A549 (cell line): ENCODE data around the gene EPHB1. TPM values are rescaled to one million over a fixed set of nuclear protein-coding genes. Genes with fewer than 3 reads are reported as not detected.

Experiments
- ATAC-seq, 2 experiments: fragments of 200-7000 bp in 1 of 2; fragments of >200 bp in 1 of 2; cut with Nextera tagmentation in 1 of 2; cut with Tn5 transposase in 1 of 2; 3 replicates each; pipeline versions ENCODE4 v1.8.0 to v1.9.1; 2018 to 2020; ENCODE audit warnings: mild to moderate bottlenecking in 1 of 2, moderate library complexity in 1 of 2
- CTCF ChIA-PET: fragments of 300-600 bp; sonication (Branson Sonifier 250); formaldehyde crosslinking; extraction: SDS; loops from one replicate; lab custom pipeline; 2021; ENCODE audit warnings: antibody characterized with exemption, inconsistent platforms; lab: Yijun Ruan, JAX
- POLR2A ChIA-PET: fragments of 350-600 bp; formaldehyde crosslinking; extraction: SDS; loops from one replicate; lab custom pipeline; 2021; ENCODE audit warnings: antibody characterized with exemption, inconsistent platforms; lab: Yijun Ruan, JAX
- DNase-seq, 2 experiments: peaks; one replicate each; pipeline versions ENCODE4 v3.0.0 to v3.0.0-alpha.2; 2011 to 2016; ENCODE audit warnings: low read depth in 1 of 2, low spot score in 1 of 2
- FAIRE-seq: peaks from 2 replicates; lab custom pipeline; 2011; peaks lifted over from hg19 to GRCh38; lab: Jason Lieb, UNC
- H3K27ac ChIP-seq, 2 experiments: fragments of >200 bp; sonication (Bioruptor Twin); formaldehyde crosslinking; 3 replicates each; pipeline ENCODE4 v1.5.1; 2016 to 2017
- H3K4me1 ChIP-seq: fragments of >200 bp; sonication (Bioruptor Twin); formaldehyde crosslinking; 3 replicates; pipeline ENCODE4 v1.6.1; 2016
- H3K4me2 ChIP-seq: fragments of >200 bp; sonication (Bioruptor Twin); formaldehyde crosslinking; 3 replicates; pipeline ENCODE4 v1.6.1; 2016
- H3K4me3 ChIP-seq: fragments of >200 bp; sonication (Bioruptor Twin); formaldehyde crosslinking; 3 replicates; pipeline ENCODE4 v1.5.1; 2016
- H3K9me3 ChIP-seq: fragments of >200 bp; sonication (Bioruptor Twin); formaldehyde crosslinking; 3 replicates; pipeline ENCODE4 v1.6.1; 2016
- CHD2 ChIP-seq: fragments of 150-350 bp; IDR thresholded peaks from 2 replicates; pipeline ENCODE4 v1.6.1; 2014; ENCODE audit warnings: low read length; ENCODE audit not compliant: partially characterized antibody
- CHD4 ChIP-seq: fragments of 200-600 bp; sonication (generic); IDR thresholded peaks from 2 replicates; pipeline ENCODE4 v1.6.1; 2016; ENCODE audit warnings: antibody characterized with exemption, mild to moderate bottlenecking, borderline replicate concordance
- E2F6 ChIP-seq: IDR thresholded peaks from 2 replicates; pipeline ENCODE4 v1.6.1; 2012; ENCODE audit warnings: low read depth, borderline replicate concordance
- EHF ChIP-seq: fragments of 250-450 bp; sonication (Bioruptor Pico); IDR thresholded peaks from 2 replicates; pipeline ENCODE4 v1.5.0; 2020; ENCODE audit warnings: mild to moderate bottlenecking
- ELK1 ChIP-seq: fragments of 150-350 bp; IDR thresholded peaks from 2 replicates; pipeline ENCODE4 v1.6.1; 2014; ENCODE audit warnings: low read depth, mild to moderate bottlenecking, low read length
- FOXS1 ChIP-seq: fragments of 250-450 bp; sonication (Bioruptor Pico); IDR thresholded peaks from 2 replicates; pipeline ENCODE4 v1.5.0; 2020; ENCODE audit warnings: mild to moderate bottlenecking, moderate library complexity
- GATA3 ChIP-seq: IDR thresholded peaks from 2 replicates; pipeline ENCODE4 v1.6.1; 2012; ENCODE audit warnings: borderline replicate concordance
- HMGXB4 ChIP-seq: fragments of 250-450 bp; sonication (Bioruptor Pico); IDR thresholded peaks from 2 replicates; pipeline ENCODE4 v1.5.0; 2021; ENCODE audit warnings: mild to moderate bottlenecking, moderate library complexity, borderline replicate concordance
- KDM1A ChIP-seq: fragments of 200-600 bp; sonication (generic); IDR thresholded peaks from 2 replicates; pipeline ENCODE4 v1.6.1; 2016; ENCODE audit warnings: low read depth, mild to moderate bottlenecking
- MYC ChIP-seq: IDR thresholded peaks from 2 replicates; pipeline ENCODE4 v1.6.1; 2012; ENCODE audit warnings: mild to moderate bottlenecking, inconsistent platforms, low read length, improper control_type of control experiment, borderline replicate concordance
- NPAS2 ChIP-seq: fragments of 250-450 bp; sonication (Bioruptor Pico); IDR thresholded peaks from 2 replicates; pipeline ENCODE4 v1.8.0; 2022; ENCODE audit warnings: mild to moderate bottlenecking, moderate library complexity, borderline replicate concordance
- PHF8 ChIP-seq: fragments of 200-600 bp; sonication (generic); IDR thresholded peaks from 2 replicates; pipeline ENCODE4 v1.6.1; 2016; ENCODE audit warnings: low read depth, mild to moderate bottlenecking, antibody characterized with exemption, moderate library complexity, borderline replicate concordance
- RAD21 ChIP-seq, 2 experiments: fragments of >200 bp in 1 of 2; sonication (Bioruptor Twin) in 1 of 2; formaldehyde crosslinking in 1 of 2; IDR thresholded peaks in 1 of 2; conservative IDR thresholded peaks in 1 of 2; 2 replicates in 1 of 2; 3 replicates in 1 of 2; pipeline ENCODE4 v1.6.1; 2012 to 2018; ENCODE audit warnings: inconsistent platforms in 1 of 2
- REST ChIP-seq: fragments of 200-600 bp; sonication (generic); IDR thresholded peaks from 2 replicates; pipeline ENCODE4 v1.6.1; 2016; ENCODE audit warnings: antibody characterized with exemption, mild to moderate bottlenecking, moderate library complexity
- SMC3 ChIP-seq: fragments of >200 bp; sonication (Bioruptor Twin); formaldehyde crosslinking; IDR thresholded peaks from 3 replicates; pipeline ENCODE4 v1.6.1; 2018; ENCODE audit warnings: inconsistent platforms
- SREBF2 ChIP-seq: fragments of 450-650 bp; IDR thresholded peaks from 2 replicates; pipeline ENCODE4 v1.6.1; 2014; ENCODE audit warnings: mild to moderate bottlenecking, moderate library complexity
- TP53 ChIP-seq: fragments of 250-450 bp; sonication (Bioruptor Pico); IDR thresholded peaks from 2 replicates; pipeline ENCODE4 v1.5.0; 2021; ENCODE audit warnings: mild to moderate bottlenecking, moderate library complexity
- ZFP36 ChIP-seq: fragments of 450-650 bp; IDR thresholded peaks from 2 replicates; pipeline ENCODE4 v1.6.1; 2014; ENCODE audit warnings: borderline replicate concordance; ENCODE audit not compliant: partially characterized antibody
- WGBS: methylation state at CpG from one replicate; pipeline ENCODE4 v1.1.6; 2017; ENCODE audit errors: missing lambda C conversion rate; 5-methylcytosine and 5-hydroxymethylcytosine counted together
- polyA plus RNA-seq, 4 experiments: library from polyadenylated mRNA; depleted of rRNA in 3 of 4; stranded (reverse); fragments of >200 nt; fragmentation: RNase III in 1 of 4; extraction: RNeasy Plus Mini Kit Qiagen cat#74134 plus additional on column Dnase treatment in 1 of 4; gene quantifications; 2 replicates in 3 of 4; 3 replicates in 1 of 4; pipeline ENCODE4 v1.2.3, GENCODE V29; 2011 to 2017
- TF ChIP-seq, protein P1 (sequence below): IDR thresholded peaks from 2 replicates; pipeline ENCODE4 v1.6.1; 2012
- TF ChIP-seq, protein P2 (sequence below): fragments of 250-450 bp; sonication (Bioruptor Pico); IDR thresholded peaks from 2 replicates; pipeline ENCODE4 v1.5.0; 2020; ENCODE audit warnings: low read depth, mild to moderate bottlenecking, moderate library complexity

Gene EPHB1
- polyA plus RNA-seq, 2 of the 4 experiments (the other 2 are of a cell fraction) = 0.18 to 0.21 TPM

DNA sequence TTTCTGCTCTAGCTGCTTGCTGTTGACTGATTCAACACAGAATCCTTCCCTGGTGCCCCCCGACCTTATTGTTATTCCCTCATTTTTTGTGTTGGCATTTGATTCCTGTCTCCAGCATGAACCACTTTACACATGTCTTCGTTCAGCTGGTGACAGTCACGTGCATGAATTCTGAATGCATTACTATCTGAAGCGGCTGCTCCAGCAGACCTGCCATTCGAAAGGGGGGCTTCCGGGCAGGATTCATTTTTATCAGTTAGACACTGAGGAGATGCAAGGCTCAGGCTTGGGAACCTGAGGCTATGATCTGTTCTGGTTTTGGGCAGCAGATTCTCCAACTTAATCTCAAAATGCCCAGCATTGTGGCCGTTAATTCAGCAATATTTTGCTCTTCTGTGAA lies 336.2 kb downstream of the EPHB1 start:
- TF ChIP-seq SMC3 (no peak), EHF (CRISPR knock-in tag) (no peak), MYC (no peak), NPAS2 (CRISPR knock-in tag) (no peak), TP53 (CRISPR knock-in tag) (no peak), HMGXB4 (CRISPR knock-in tag) (no peak), REST (no peak), CHD2 (no peak), ELK1 (no peak), CHD4 (no peak), ZFP36 (no peak), RAD21 (conservative IDR thresholded peaks at IDR 0.05 in 1 of 2, IDR thresholded peaks at IDR 0.05 in 1 of 2) (no peak), PHF8 (no peak), E2F6 (no peak), FOXS1 (no peak), GATA3 (no peak), KDM1A (no peak), SREBF2 (no peak)
- TF ChIP-seq, protein P1, sequence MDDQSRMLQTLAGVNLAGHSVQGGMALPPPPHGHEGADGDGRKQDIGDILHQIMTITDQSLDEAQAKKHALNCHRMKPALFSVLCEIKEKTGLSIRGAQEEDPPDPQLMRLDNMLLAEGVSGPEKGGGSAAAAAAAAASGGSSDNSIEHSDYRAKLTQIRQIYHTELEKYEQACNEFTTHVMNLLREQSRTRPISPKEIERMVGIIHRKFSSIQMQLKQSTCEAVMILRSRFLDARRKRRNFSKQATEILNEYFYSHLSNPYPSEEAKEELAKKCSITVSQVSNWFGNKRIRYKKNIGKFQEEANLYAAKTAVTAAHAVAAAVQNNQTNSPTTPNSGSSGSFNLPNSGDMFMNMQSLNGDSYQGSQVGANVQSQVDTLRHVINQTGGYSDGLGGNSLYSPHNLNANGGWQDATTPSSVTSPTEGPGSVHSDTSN = no peak
- TF ChIP-seq, protein P2, sequence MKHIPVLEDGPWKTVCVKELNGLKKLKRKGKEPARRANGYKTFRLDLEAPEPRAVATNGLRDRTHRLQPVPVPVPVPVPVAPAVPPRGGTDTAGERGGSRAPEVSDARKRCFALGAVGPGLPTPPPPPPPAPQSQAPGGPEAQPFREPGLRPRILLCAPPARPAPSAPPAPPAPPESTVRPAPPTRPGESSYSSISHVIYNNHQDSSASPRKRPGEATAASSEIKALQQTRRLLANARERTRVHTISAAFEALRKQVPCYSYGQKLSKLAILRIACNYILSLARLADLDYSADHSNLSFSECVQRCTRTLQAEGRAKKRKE (CRISPR knock-in tag) = no peak
- no peaks in the 10 kb centered on the region for H3K9me3 ChIP-seq

More for the DNA sequence above, 336.2 kb downstream of the EPHB1 start:
- no peak overlapping the region for H3K4me3 ChIP-seq
- H3K4me1 ChIP-seq = no peaks in the 10 kb centered on the region
- ChIA-PET POLR2A (no interaction called here), CTCF (no interaction called here)
- no peak overlapping the region for H3K27ac ChIP-seq
- 5% methylated on average over 7 of the region's 7 CpGs for WGBS
- ATAC-seq (no peak), FAIRE-seq (no peak), DNase-seq (no peak)
- no peak overlapping the region for H3K4me2 ChIP-seq
